ENCODE results near the gene BLOC1S1. TPM values are rescaled to one million over a fixed set of nuclear protein-coding genes. Genes with fewer than 3 reads are reported as not detected.

BLOC1S1 gene
- total and polyA plus RNA-seq, 5 experiments from 2014 or later = 62.9 to 133 (median 84.3) TPM

DNA sequence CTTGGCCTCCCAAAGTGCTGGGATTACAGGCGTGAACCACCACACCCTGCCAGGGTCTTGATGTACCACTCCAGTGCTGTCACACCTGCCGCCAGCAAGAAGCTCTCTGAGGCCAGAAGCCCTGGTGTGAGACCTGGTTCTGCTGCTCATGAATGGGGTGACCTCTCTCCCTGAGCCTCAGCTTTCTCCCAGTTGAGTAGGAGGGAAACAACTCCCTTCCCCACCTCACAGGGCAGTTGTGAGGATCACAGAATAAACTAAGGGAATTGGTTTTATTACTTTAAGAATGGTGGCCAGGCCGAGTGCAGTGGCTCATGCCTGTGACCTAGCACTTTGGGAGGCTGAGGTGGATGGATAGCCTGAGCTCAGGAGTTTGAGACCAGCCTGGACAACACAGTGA is 18.7 kb downstream of the BLOC1S1 start:
- POLR2A ChIA-PET = interaction anchor here (0.7 kb wide), 1 partner anchor 1393 kb away, joined by 4 read pairs; no protein-coding TSS in a partner anchor
- Mint-ChIP-seq H3K4me3 (no peak overlapping the region), H3K27ac (peak overlapping the region in 1 of 10 donors; percentile 55), H3K27me3 (no peaks in the 10 kb centered on the region), H3K4me1 (peaks cover 24 to 46% (median 36%) of the 10 kb centered on the region in 4 donors), H3K9me3 (no peaks in the 10 kb centered on the region), H3K36me3 (no peaks in the 10 kb centered on the region)
- DNase-seq (no peak), ATAC-seq (no peak)

DNA sequence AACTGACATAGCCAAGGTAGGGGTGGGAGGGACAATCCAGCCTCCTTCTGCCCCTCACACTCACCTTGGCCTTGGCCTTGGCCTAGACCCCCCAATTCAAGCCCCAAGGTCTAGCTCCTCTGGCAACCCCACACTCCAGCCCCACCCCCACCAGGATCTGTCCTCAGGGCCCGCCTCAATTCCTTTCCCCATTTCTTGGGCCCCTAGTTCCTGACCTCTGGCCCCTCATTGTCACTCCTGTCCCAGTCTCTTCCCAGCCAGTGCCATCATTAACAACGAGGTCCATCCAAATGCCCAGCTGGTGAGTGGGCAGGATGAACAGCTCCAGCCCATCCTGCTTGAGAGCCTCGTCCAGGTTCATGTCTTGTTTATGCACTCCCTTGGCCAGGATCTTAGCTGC is 20.2 kb downstream of the BLOC1S1 start:
- DNase-seq (no peak), ATAC-seq (no peak)
- Mint-ChIP-seq H3K27me3 (no peaks in the 10 kb centered on the region), H3K9me3 (no peaks in the 10 kb centered on the region), H3K4me3 (peak overlapping the region in 1 of 10 donors; percentile 34), H3K4me1 (peaks cover 12 to 31% (median 22%) of the 10 kb centered on the region in 4 donors), H3K36me3 (no peaks in the 10 kb centered on the region), H3K27ac (peak overlapping the region in 4 of 10 donors; percentile 37 to 81 (median 60))
- POLR2A ChIA-PET = interaction anchor here (0.6 to 4.0 kb wide), 4 partner anchors 11 to 193 kb away, joined by 3 to 60 read pairs (median 14); partner anchors contain the start of genes DGKA and PYM1

DNA sequence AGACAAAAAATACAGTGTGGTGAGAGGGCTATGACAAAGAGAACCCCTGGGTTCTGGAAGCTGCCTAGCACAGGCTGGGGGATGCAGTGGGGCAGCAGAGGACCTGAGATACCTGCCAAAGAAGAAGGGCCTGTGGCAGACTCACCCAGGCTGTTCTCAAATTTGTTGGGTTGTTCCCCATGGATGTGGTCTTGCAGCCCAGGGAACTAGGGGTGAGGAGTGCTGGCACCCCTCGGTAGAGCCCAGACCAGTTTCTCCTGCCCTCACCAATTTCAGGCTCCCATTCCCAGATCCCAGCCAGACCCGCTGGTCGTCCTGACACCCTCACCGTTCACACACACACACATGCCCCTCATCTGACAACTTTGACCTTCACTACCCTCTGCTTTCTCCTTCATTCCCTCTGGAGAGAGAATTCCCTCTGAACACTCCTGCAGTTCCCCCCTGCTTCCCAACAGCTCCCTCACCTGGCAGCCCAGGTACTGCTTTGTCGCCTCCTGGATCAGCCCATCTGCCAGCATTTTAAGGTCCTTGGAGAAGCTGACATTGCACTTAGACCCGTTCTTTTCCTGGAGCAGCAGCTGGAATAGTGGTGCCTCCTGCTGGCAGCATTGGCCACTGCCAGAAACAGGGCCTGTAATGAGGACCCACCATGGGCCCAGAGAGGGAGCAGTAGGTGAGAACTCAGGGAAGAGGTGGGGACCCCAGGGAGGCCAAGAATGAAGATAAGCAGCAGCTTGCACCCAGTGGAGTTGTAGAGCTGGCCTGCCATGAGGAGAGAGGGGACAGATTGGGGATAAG is 21.1 kb downstream of the BLOC1S1 start:
- H3K4me3 Mint-ChIP-seq = peak overlapping the region; percentile 39 to 94 (median 92)

DNA sequence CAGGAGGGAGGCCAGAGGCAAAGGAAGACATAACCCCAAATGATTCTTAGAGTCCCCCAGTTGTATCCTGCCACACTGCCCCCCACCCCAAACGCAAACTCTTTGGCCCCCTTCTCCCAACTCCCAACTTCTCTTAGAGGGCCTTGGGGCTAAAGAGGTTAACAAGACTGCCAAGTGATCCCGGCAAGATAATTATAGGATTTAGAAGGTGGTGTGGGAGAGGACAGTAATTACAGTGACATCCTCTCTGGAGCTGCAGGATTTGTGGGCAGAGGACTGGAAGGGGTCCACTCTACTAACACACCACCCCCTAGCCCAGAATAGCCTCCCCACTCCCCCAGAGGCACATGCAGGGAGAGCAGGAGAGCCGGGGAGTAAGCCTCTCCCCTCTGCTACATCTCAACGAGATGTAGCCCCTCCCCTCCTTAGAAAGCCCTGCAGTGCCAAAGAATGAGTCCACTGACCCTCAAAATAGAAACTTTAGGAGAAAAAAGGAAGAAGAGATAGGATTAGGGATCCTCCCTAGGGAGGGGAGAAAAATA is 21.8 kb downstream of the BLOC1S1 start:
- H3K27ac Mint-ChIP-seq = peak overlapping the region; percentile 77 to 98 (median 95)
- peak overlapping the region; percentile 82 to 95 (median 93) for H3K4me3 Mint-ChIP-seq
- ATAC-seq = peak in 1 of 2 donors; percentile 18
- no peak for DNase-seq
- H3K4me1 Mint-ChIP-seq = peaks cover 15 to 31% (median 24%) of the 10 kb centered on the region in 4 donors
- POLR2A ChIA-PET = interaction anchor here (0.6 to 4.7 kb wide), 19 partner anchors 8 to 798 kb away, joined by 3 to 60 read pairs (median 6); partner anchors contain the start of genes BLOC1S1, CD63, DGKA and ORMDL2
- H3K27me3 Mint-ChIP-seq = no peaks in the 10 kb centered on the region
- H3K9me3 Mint-ChIP-seq = no peaks in the 10 kb centered on the region
- H3K36me3 Mint-ChIP-seq = no peaks in the 10 kb centered on the region

More for the DNA sequence above, 21.1 kb downstream of the BLOC1S1 start:
- POLR2A ChIA-PET = interaction anchor here (1.5 to 4.7 kb wide), 9 partner anchors 7 to 368 kb away, joined by 3 to 60 read pairs (median 11); partner anchors contain the start of genes BLOC1S1, CD63, DGKA and ORMDL2
- no peaks in the 10 kb centered on the region for H3K9me3 Mint-ChIP-seq
- no peaks in the 10 kb centered on the region for H3K27me3 Mint-ChIP-seq
- ATAC-seq (peak; percentile 38 to 46), DNase-seq (peak in 9 of 10 donors; percentile 31 to 75 (median 49))
- H3K27ac Mint-ChIP-seq = peak overlapping the region; percentile 77 to 97 (median 92)
- H3K4me1 Mint-ChIP-seq = peaks cover 12 to 31% (median 20%) of the 10 kb centered on the region in 4 donors
- no peaks in the 10 kb centered on the region for H3K36me3 Mint-ChIP-seq

DNA sequence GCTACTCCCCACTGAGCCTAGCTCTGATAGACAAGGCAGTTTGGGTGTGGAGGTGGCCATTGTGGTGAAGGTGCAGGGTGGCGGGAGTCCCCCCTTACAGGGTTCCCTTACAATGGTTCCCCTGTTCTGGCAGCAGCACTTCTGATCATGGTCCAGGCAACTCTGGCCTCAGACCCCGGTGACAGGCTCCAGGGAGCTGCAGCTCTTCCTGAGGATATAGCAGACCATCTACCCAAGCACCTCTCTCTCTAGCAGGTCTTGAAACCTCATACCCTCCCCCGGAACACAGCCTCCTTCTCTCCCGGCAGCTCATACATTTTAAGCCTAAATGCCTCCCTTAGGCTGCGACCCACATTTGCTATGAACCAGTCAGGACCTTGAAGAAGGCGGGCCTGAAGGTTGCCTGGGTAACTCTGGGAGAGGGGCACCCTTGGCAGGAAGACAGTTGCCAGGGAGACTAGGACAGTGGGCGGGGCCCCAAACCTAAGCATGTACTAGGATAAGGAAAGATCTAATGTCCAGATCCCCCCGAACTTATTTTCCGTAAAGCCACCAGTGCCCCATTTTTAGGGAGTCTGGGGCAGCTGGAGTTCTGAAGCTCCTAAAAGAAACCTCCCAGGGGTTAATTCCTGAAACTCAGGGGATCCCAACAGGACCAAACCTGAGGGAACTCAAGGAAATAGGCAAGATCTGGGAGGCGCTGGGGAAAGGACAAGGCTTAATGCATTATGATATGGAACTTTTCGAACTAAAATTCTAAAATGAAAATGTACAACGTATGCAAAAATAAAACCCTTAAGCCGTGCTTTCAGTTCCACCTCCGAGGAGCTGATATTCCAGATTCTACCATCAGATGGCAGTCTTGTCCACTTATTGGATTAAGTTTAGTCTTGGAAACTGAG is 22.5 kb downstream of the BLOC1S1 start:
- peak; percentile 65 to 80 for ATAC-seq
- Mint-ChIP-seq H3K9me3 (no peaks in the 10 kb centered on the region), H3K36me3 (no peaks in the 10 kb centered on the region), H3K27ac (peak overlapping the region; percentile 77 to 98 (median 95)), H3K27me3 (no peaks in the 10 kb centered on the region), H3K4me3 (peak overlapping the region; percentile 82 to 95 (median 93)), H3K4me1 (peaks cover 16 to 32% (median 26%) of the 10 kb centered on the region in 4 donors)
- peak; percentile 48 to 91 (median 80) for DNase-seq
- POLR2A ChIA-PET = interaction anchor here (0.6 to 4.7 kb wide), 25 partner anchors 8 to 797 kb away, joined by 3 to 60 read pairs (median 5); partner anchors contain the start of genes BLOC1S1, CD63, DGKA and DNAJC14

DNA sequence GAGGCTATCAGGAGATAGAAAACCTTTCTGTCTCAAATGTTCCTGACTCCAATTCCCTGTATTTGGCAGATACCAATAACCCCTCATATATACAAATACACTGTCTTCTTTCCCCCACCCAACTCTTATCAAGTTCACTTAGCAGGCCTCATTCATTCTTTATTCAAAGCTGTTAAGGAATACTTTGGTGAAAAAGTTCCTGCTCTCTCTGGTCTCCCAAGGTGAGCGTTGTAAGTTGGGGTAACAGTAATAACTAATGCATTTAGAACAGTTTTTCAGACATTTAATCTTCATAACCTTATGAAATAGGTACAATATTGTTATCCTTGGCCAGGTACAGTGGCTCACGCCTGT is 23.2 kb downstream of the BLOC1S1 start:
- H3K27me3 Mint-ChIP-seq = no peaks in the 10 kb centered on the region
- H3K27ac Mint-ChIP-seq = peak overlapping the region in 7 of 10 donors; percentile 80 to 98 (median 96)
- no peaks in the 10 kb centered on the region for H3K9me3 Mint-ChIP-seq
- H3K4me3 Mint-ChIP-seq = peak overlapping the region in 7 of 10 donors; percentile 88 to 95 (median 93)
- no peak for DNase-seq
- no peak for ATAC-seq
- POLR2A ChIA-PET = interaction anchor here (0.6 to 4.7 kb wide), 21 partner anchors 8 to 483 kb away, joined by 3 to 60 read pairs (median 5); partner anchors contain the start of genes BLOC1S1, CD63, DGKA and DNAJC14
- H3K36me3 Mint-ChIP-seq = no peaks in the 10 kb centered on the region
- H3K4me1 Mint-ChIP-seq = peaks cover 16 to 33% (median 29%) of the 10 kb centered on the region in 4 donors

DNA sequence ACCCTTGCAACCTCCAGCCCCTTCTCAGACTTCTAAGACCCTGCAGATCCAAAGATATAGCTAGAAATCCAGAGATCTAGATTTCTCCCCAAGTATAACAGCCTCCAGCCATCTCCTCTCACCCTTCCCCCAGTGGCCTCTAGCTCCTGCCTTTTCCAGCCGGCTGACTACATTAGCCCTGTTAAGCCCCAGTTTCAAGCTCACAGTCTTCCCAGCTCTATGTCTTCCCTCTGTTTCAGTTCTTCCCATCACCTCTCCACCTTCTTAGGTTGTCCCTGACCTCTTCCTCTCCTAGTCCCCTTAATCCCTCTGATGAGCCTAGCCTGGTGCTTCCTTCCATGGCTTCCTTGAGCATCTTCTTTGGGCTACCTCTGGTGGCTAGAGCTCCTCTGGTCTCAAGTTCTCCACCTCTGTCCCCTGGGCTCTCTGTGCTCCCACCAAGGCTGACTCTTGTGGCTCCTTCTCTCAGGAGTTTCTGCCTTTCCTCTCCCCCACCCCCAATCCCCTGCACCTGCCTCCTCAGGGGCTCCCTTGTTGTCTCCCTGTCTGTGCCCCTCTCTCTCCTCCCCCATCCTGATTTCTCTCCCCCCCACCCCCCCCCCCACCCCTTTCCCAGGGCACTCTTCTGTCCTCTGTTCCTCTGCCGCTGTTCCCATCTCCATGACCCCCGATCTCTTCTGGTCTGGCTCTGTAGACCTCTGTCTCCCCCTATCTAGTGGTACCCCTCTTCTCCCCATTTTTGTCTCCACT is 26.3 kb downstream of the BLOC1S1 start:
- DNase-seq = no peak
- POLR2A ChIA-PET = interaction anchor here (0.7 to 2.8 kb wide), 10 partner anchors 10 to 197 kb away, joined by 3 to 19 read pairs (median 4); partner anchors contain the start of genes BLOC1S1, CD63 and SARNP
- H3K4me1 Mint-ChIP-seq = peaks cover 29 to 50% (median 45%) of the 10 kb centered on the region in 4 donors

DNA sequence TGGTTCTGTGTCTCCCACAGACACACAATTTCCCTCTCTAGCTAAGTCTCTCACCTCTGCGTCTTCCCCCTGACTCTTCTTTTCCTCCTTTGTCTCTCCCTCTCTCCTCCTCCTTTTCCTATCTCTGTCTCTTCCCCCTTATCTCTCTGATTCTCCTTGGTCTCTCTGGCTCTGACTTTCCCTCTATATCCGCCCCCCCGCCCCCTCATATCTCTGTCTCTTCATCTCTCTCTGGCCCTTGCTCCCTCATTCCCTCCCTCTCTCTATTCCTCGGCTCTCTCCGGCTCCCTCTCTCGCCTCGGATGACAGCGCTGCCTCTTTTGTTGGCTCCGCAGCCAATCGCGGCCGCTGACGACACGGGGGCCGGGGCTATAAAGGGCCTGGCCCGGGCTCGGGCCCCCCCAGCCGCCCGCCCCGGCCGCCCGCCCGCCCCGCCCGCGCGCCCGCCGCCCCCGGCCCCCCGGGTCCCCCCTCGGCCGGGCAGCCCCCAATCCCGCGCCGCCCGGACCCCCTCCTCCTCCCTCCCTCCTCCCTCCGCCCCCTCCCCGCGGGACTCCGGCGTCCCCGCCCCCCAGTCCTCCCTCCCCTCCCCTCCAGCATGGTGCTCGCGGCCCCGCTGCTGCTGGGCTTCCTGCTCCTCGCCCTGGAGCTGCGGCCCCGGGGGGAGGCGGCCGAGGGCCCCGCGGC is 27.0 kb downstream of the BLOC1S1 start, which contains the start of gene GDF11:
GDF11 (plus strand) TSS at position 404 of the 687 bp plus-strand sequence; CDS start at position 599, 195 bp downstream.
- Mint-ChIP-seq H3K36me3 (no peaks in the 10 kb centered on the region), H3K4me3 (peak within 1 kb of the TSS; percentile 86 to 95 (median 90)), H3K9me3 (no peaks in the 10 kb centered on the region), H3K27me3 (no peaks in the 10 kb centered on the region), H3K27ac (peak within 1 kb of the TSS; percentile 70 to 92 (median 85)), H3K4me1 (peaks cover 29 to 50% (median 37%) of the 10 kb centered on the region in 4 donors)
- POLR2A ChIA-PET = interaction anchor here (0.6 to 2.8 kb wide), 17 partner anchors 9 to 885 kb away, joined by 3 to 19 read pairs (median 4); partner anchors contain the start of genes BLOC1S1, CD63, DGKA and ORMDL2
- peak; percentile 62 to 66 for ATAC-seq
- peak; percentile 46 to 84 (median 56) for DNase-seq

More for the DNA sequence above, 26.3 kb downstream of the BLOC1S1 start:
- no peak for ATAC-seq
- Mint-ChIP-seq H3K27me3 (no peaks in the 10 kb centered on the region), H3K36me3 (no peaks in the 10 kb centered on the region), H3K4me3 (peak overlapping the region; percentile 75 to 93 (median 83)), H3K27ac (peak overlapping the region; percentile 70 to 92 (median 78)), H3K9me3 (no peaks in the 10 kb centered on the region)

DNA sequence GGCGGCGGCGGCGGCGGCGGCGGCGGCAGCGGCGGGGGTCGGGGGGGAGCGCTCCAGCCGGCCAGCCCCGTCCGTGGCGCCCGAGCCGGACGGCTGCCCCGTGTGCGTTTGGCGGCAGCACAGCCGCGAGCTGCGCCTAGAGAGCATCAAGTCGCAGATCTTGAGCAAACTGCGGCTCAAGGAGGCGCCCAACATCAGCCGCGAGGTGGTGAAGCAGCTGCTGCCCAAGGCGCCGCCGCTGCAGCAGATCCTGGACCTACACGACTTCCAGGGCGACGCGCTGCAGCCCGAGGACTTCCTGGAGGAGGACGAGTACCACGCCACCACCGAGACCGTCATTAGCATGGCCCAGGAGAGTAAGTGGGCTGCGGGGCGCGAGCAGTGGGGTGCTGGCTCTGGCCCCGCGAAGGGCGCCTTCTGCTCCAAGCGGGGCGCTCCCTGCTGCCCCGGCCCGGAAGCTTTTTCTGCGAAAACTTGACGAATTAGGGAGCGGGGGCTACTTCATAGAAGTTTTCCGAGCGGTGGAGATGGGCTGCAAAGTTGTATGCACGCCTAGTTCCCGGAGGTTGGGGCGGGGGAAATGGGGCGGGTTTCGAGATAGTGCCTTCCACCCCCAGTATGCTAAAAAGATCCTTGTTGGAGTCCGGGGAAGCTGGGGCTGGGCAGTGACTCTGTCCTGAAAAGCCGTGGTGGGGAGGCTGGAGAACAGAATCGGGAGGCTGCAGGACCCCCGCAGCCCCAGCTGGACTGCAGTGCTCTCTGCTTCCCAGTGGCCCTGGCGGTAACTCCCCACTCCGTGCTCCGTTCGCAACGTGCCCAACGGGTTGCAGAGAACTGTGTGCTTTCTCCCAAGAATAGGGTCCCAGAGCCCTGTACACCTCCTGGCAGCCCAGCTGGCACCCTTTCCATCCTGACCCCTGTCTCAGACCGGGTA is 27.8 kb downstream of the BLOC1S1 start:
- Mint-ChIP-seq H3K27ac (peak overlapping the region; percentile 49 to 95 (median 88)), H3K4me1 (peaks cover 29 to 45% (median 32%) of the 10 kb centered on the region in 4 donors), H3K9me3 (no peaks in the 10 kb centered on the region), H3K4me3 (peak overlapping the region; percentile 86 to 95 (median 90)), H3K36me3 (no peaks in the 10 kb centered on the region), H3K27me3 (no peaks in the 10 kb centered on the region)
- POLR2A ChIA-PET = interaction anchor here (0.6 to 2.8 kb wide), 24 partner anchors 10 to 885 kb away, joined by 3 to 19 read pairs (median 4); partner anchors contain the start of genes BLOC1S1, CD63, DGKA and DNAJC14
- DNase-seq (peak in 7 of 10 donors; percentile 14 to 51 (median 36)), ATAC-seq (peak; percentile 60 to 61)

Data from naive thymus-derived CD8-positive, alpha-beta T cell (primary cell).